ENCODE data around the gene APOB. TPM values are rescaled to one million over a fixed set of nuclear protein-coding genes. Genes with fewer than 3 reads are reported as not detected.

APOB gene
- total and polyA plus RNA-seq, 2 of the 13 experiments (the other 11 are each of a cell fraction or from before 2014, with no cell fraction given) = 1,569 to 2,515 TPM

- DNase-seq (ENCODE audit: low spot score) = no peak
- POLR2A ChIA-PET = interaction anchor here (3.8 to 8.6 kb wide), 3 partner anchors 10 to 18 kb away, joined by 14 to 124 read pairs (median 119); partner anchors contain the start of gene APOB
- H3K27me3 ChIP-seq (ENCODE audit: control insufficient read depth in 1 of 2, insufficient read depth in 2 of 2, low read length in 2 of 2) = no peaks in the 10 kb centered on the region
- peak overlapping the region; percentile 9 for H3K27ac ChIP-seq (ENCODE audit: extremely low read length, insufficient read depth, low read length)
- no peak overlapping the region for H3K4me3 ChIP-seq (replicated peaks in 1 of 3; ENCODE audit: insufficient read depth in 1 of 3, low read depth in 2 of 3, low read length in 3 of 3)
- ATAC-seq = no peak
- H3K9me3 ChIP-seq (ENCODE audit: low read length) = no peaks in the 10 kb centered on the region
- CTCF ChIA-PET (ENCODE audit: low intra/inter-chr PET ratio, low total read pairs) = no interaction called here
- no TSS peak for BruUV-seq (replicated peaks)
- H3K79me2 ChIP-seq (ENCODE audit: insufficient read depth, low read length) = peaks cover 53% of the 10 kb centered on the region
- H3K4me1 ChIP-seq (ENCODE audit: insufficient read depth, low read length) = peaks cover 98% of the 10 kb centered on the region
- H3K9ac ChIP-seq (ENCODE audit: insufficient read depth, low read depth, low read length) = no peak overlapping the region
- peak overlapping the region; percentile 5; the same call in 1 of the 2 replicates for H3K4me2 ChIP-seq (ENCODE audit: low read depth, low read length)
- in situ Hi-C loops (cut with HindIII; ENCODE audit: extremely low pct_ligation_motif_present, low pct_unique_long_range_greater_than_20kb) (no loop called here), intact Hi-C loops (cut with micrococcal nuclease; ENCODE audit: unreplicated experiment) (no loop called here)
- peaks cover 65 to 97% of the 10 kb centered on the region in 2 experiments for H3K36me3 ChIP-seq (replicated peaks in 1 of 2; ENCODE audit: control insufficient read depth in 1 of 2, insufficient read depth in 2 of 2, low read length in 2 of 2)
- no peak overlapping the region for H2AFZ ChIP-seq (ENCODE audit: low read length)
- WGBS (ENCODE audit: low lambda C conversion rate) = 95% methylated on average over 2 of the region's 2 CpGs
- FAIRE-seq = no peak
- peaks cover 97% of the 10 kb centered on the region for H4K20me1 ChIP-seq (ENCODE audit: insufficient read depth, low read length)
- TF ChIP-seq NKX3-1 (CRISPR knock-in tag; IDR thresholded peaks at IDR 0.05) (peak; percentile 43; the same call in 1 of the 2 replicates), POLR2A (IDR thresholded peaks at IDR 0.05; ENCODE audit: insufficient read depth in 1 of 2, low read depth in 2 of 2, low read length in 2 of 2) (peak; percentile 24 to 36; a peak in 3 of 4 replicates), TMF1 (CRISPR knock-in tag; IDR thresholded peaks at IDR 0.05; ENCODE audit: low read depth) (0 out of 2 replicates have a peak, but pooled peaks have one; percentile 60), HNRNPK (IDR thresholded peaks at IDR 0.05; ENCODE audit: low read depth, low read length, poor library complexity, severe bottlenecking) (peak; percentile 41), ZNF562 (CRISPR knock-in tag; IDR thresholded peaks at IDR 0.05; ENCODE audit: borderline replicate concordance) (0 out of 2 replicates have a peak, but pooled peaks have one; percentile 7), GATAD2A (CRISPR knock-in tag; IDR thresholded peaks at IDR 0.05) (no peak), POLR2G (IDR thresholded peaks at IDR 0.05; ENCODE audit: low read depth, low read length) (peak; percentile 59; the same call in 1 of the 2 replicates), ZFP36L1 (CRISPR knock-in tag; IDR thresholded peaks at IDR 0.05) (0 out of 2 replicates have a peak, but pooled peaks have one; percentile 38), RBM22 (optimal IDR thresholded peaks at IDR 0.05; ENCODE audit: low read length) (peak; percentile 100), TSC22D2 (CRISPR knock-in tag; IDR thresholded peaks at IDR 0.05; ENCODE audit: borderline replicate concordance) (no peak), PAF1 (CRISPR knock-in tag; IDR thresholded peaks at IDR 0.05) (peak; percentile 25; the same call in 1 of the 2 replicates), ZSCAN21 (CRISPR knock-in tag; IDR thresholded peaks at IDR 0.05; ENCODE audit: borderline replicate concordance) (0 out of 2 replicates have a peak, but pooled peaks have one; percentile 38), POLR2AphosphoS5 (IDR thresholded peaks at IDR 0.05; ENCODE audit: low read depth, low read length) (peak; percentile 67; the same call in 1 of the 2 replicates), RBFOX2 (IDR thresholded peaks at IDR 0.05; ENCODE audit: low read depth, low read length) (peak; percentile 74; the same call in 1 of the 2 replicates), POLR2AphosphoS2 (IDR thresholded peaks at IDR 0.05; ENCODE audit: low read depth, low read length) (peak; percentile 65; the same call in 1 of the 2 replicates), E2F2 (CRISPR knock-in tag; IDR thresholded peaks at IDR 0.05; ENCODE audit: borderline replicate concordance) (no peak), ZSCAN25 (CRISPR knock-in tag; IDR thresholded peaks at IDR 0.05) (no peak), ATF2 (CRISPR knock-in tag; IDR thresholded peaks at IDR 0.05) (peak; percentile 0; the same call in 1 of the 2 replicates)
- TF ChIP-seq, protein P1, sequence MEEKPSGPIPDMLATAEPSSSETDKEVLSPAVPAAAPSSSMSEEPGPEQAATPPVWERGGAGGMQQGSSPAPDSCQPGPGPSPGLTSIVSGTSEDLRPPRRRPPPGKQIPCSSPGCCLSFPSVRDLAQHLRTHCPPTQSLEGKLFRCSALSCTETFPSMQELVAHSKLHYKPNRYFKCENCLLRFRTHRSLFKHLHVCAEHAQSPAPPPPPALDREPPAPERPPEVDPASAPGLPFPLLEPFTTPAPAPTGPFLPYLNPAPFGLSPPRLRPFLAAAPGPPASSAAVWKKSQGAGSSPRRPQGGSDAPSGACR (CRISPR knock-in tag; IDR thresholded peaks at IDR 0.05) = 0 out of 2 replicates have a peak, but pooled peaks have one; percentile 2
- TF ChIP-seq, protein P2, sequence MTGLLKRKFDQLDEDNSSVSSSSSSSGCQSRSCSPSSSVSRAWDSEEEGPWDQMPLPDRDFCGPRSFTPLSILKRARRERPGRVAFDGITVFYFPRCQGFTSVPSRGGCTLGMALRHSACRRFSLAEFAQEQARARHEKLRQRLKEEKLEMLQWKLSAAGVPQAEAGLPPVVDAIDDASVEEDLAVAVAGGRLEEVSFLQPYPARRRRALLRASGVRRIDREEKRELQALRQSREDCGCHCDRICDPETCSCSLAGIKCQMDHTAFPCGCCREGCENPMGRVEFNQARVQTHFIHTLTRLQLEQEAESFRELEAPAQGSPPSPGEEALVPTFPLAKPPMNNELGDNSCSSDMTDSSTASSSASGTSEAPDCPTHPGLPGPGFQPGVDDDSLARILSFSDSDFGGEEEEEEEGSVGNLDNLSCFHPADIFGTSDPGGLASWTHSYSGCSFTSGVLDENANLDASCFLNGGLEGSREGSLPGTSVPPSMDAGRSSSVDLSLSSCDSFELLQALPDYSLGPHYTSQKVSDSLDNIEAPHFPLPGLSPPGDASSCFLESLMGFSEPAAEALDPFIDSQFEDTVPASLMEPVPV (CRISPR knock-in tag; IDR thresholded peaks at IDR 0.05) = no peak
These were observed 14.4 kb downstream of the APOB start for GRCh38 chr2:21029519-21029918.

Measured in HepG2 (cell line).